IMR-90 (cell line): ENCODE data around the gene GMEB1.

Source experiments
- BHLHE40 ChIP-seq: fragments of 150-350 bp; IDR thresholded peaks from 2 replicates; pipeline ENCODE4 v1.6.1; 2016; ENCODE audit warnings: mild to moderate bottlenecking, low read depth, low read length
- CEBPB ChIP-seq: IDR thresholded peaks from 2 replicates; pipeline ENCODE4 v1.6.1; 2012; ENCODE audit warnings: low read depth, low read length, improper control_type of control experiment
- CTCF ChIP-seq: conservative IDR thresholded peaks from 2 replicates; pipeline ENCODE4 v1.5.1; 2012; ENCODE audit warnings: mild to moderate bottlenecking, low read depth, low read length, improper control_type of control experiment
- ELK1 ChIP-seq: fragments of 150-350 bp; IDR thresholded peaks from 2 replicates; pipeline ENCODE4 v1.6.1; 2016; ENCODE audit warnings: low read depth, mild to moderate bottlenecking, low read length, moderate library complexity, borderline replicate concordance
- FOS ChIP-seq: fragments of 150-350 bp; IDR thresholded peaks from 2 replicates; pipeline ENCODE4 v1.6.1; 2016; ENCODE audit warnings: low read depth, low read length
- MAFK ChIP-seq: IDR thresholded peaks from 2 replicates; pipeline ENCODE4 v1.6.1; 2012; ENCODE audit warnings: low read depth, low read length, improper control_type of control experiment
- MXI1 ChIP-seq: IDR thresholded peaks from 2 replicates; pipeline ENCODE4 v1.6.1; 2012; ENCODE audit warnings: low read depth, mild to moderate bottlenecking, low read length, moderate library complexity, borderline replicate concordance
- NFE2L2 ChIP-seq: fragments of 150-350 bp; IDR thresholded peaks from 2 replicates; pipeline ENCODE4 v1.6.1; 2016; ENCODE audit warnings: low read depth, mild to moderate bottlenecking, low read length
- POLR2A ChIP-seq: IDR thresholded peaks from 2 replicates; pipeline ENCODE4 v1.6.1; 2012; ENCODE audit warnings: mild to moderate bottlenecking, low read depth, low read length
- RAD21 ChIP-seq: IDR thresholded peaks from 2 replicates; pipeline ENCODE4 v1.6.1; 2012; ENCODE audit warnings: low read length, improper control_type of control experiment
- RFX5 ChIP-seq: IDR thresholded peaks from 2 replicates; pipeline ENCODE4 v1.8.0; 2012; ENCODE audit warnings: low read depth, mild to moderate bottlenecking, low read length, moderate library complexity
- USF2 ChIP-seq: fragments of 150-350 bp; IDR thresholded peaks from 2 replicates; pipeline ENCODE4 v1.6.1; 2017; ENCODE audit warnings: mild to moderate bottlenecking, antibody characterized with exemption, low read length, low read depth

GRCh38 chr1:28642056-28642846, 26.3 kb upstream of the GMEB1 start:
- TF ChIP-seq CTCF: no peak
- TF ChIP-seq POLR2A: no peak
- no peak for TF ChIP-seq USF2
- no peak for TF ChIP-seq FOS
- no peak for TF ChIP-seq RFX5
- TF ChIP-seq MXI1: no peak
- no peak for TF ChIP-seq RAD21
- no peak for TF ChIP-seq NFE2L2
- TF ChIP-seq ELK1: no peak
- no peak for TF ChIP-seq BHLHE40
- no peak for TF ChIP-seq CEBPB
- TF ChIP-seq MAFK: no peak
